Spleen (tissue), 7 donors: Measurements from ENCODE around the gene LNX1.

Experiments used
- CTCF ChIP-seq, 11 experiments: fragments of 200-600 bp in 7 of 11; fragments of 450-650 bp in 4 of 11; sonication (generic) in 4 of 11; IDR thresholded peaks in 8 of 11; conservative IDR thresholded peaks in 3 of 11; 1 replicate in 7 of 11; 2 replicates in 4 of 11; pipeline versions ENCODE4 v1.4.0 to v1.8.0; 2016 to 2021; ENCODE audit warnings: antibody characterized with exemption in 11 of 11, inconsistent platforms in 4 of 11, mild to moderate bottlenecking in 1 of 11
- POLR2A ChIP-seq, 3 donors: fragments of 450-650 bp; IDR thresholded peaks; one replicate each; pipeline ENCODE4 v1.5.1; 2017; ENCODE audit warnings: antibody characterized with exemption in 3 of 3, mild to moderate bottlenecking in 1 of 3
- donor health status: DM: no; HTN: no; CAD: no; lungs with moderate emphysema.
- donor health status: DM: no; HTN: no; CAD: no.
- donor health status: DM: no; HTN: no; CAD: no.

DNA sequence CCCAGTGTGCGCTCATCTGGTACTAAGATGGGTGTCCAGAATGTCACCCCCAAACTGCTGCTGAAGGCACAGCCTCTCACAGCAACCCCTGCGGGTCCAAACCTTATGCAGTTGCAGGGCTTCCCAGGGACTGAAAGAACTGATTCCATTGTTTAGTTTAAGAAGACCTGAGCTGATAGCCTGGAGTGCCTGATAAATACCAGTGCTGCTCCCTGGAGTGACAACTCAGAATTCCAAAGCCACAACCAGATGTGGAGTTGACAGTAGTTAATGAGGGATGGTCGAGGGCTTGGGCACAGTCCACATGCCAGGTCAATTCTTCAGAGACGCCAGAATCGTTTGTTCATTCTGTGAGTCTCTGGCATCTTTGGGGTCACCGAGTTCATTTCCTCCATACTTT is 71.2 kb downstream of the LNX1 start:
- TF ChIP-seq CTCF (IDR thresholded peaks at IDR 0.05 in 8 of 11, conservative IDR thresholded peaks at IDR 0.05 in 3 of 11) (no peak), POLR2A (IDR thresholded peaks at IDR 0.05) (no peak)
